ENCODE results near the gene AGAP1.

- TF ChIP-seq CTCF (IDR thresholded peaks at IDR 0.05), result no peak
- TF ChIP-seq POLR2A (IDR thresholded peaks at IDR 0.05), result no peak
These were observed 676.1 kb downstream of the AGAP1 start for GRCh38 chr2:236169741-236170589.

Measured in uterus (tissue), 2 donors.